Fibroblast of skin of scalp (primary cell): ENCODE measurements around the gene COL23A1.

Experiments
- DNase-seq: peaks from one replicate; pipeline ENCODE4 v3.0.0-alpha.2; 2013

COL23A1 gene

DNA sequence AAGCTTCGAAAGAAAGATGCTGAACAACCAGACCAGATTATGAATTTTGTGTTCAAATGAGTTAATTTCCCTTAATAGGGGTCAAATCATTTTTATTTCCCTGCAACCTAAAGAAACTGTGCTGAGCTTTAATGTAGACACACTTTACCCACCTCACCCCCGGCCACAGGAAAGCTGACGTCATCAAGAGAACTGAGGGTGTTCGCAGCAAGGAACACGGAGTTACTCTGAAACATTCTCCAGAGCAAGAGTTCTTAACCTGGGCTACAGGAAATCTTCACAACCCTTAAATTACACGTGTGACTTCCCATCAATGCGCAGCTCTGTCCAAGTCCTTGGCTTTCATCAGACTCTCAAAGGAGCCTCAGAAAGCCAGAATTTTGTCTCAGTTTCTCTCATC is 116.3 kb downstream of the COL23A1 start:
- DNase-seq = no peak

DNA sequence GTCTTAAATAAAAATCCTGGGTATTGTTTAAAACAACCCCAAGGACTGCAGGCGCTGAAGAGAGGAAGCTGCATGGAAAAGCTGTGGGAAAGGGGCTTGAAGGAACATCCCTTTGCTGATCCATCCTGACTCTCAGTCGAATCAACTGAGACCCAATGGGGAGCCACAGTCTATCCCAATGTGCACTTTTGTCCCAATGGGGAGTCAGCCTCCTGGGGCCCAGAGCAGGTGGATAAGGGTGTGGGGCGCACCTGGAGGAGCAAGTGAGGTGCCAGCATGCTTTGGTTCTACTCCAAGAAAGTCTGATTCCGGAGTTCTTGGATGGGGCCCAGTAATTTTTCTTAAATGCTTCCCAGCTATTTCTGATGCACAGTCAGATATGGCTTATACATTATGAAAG is 118.1 kb downstream of the COL23A1 start:
- no peak for DNase-seq

DNA sequence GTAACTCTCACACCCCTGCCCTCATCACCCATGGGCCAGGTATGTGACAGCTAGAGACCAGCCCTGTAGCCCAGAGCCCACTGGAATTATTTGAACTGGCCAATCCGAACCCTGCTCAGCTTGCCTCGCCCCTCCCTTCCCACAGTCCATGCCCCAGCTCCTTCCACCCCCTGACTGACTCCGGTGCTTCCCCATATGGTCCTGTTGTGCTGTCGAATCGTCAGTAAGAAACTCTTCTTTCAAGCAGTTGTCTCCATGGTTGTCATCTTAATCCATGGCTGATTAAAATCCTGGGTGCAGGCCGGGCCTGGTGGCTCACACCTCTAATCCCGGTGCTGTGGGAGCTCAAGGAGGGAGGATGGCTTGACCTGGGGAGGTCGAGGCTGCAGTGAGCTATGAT is 118.5 kb downstream of the COL23A1 start:
- DNase-seq = no peak

DNA sequence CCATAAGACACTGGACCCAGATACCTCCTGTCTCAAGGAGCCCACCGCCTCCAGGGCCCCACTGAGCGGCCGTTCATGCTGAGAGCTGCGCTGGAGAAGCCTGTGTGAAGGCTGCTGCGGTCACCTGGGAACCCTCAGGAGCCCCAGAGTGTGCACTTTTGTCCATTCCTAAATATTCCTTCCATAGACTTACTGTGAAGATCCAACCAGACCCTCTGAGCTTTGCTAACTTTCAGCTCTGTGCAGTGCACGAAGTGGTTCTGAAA is 119.5 kb downstream of the COL23A1 start:
- DNase-seq = no peak

DNA sequence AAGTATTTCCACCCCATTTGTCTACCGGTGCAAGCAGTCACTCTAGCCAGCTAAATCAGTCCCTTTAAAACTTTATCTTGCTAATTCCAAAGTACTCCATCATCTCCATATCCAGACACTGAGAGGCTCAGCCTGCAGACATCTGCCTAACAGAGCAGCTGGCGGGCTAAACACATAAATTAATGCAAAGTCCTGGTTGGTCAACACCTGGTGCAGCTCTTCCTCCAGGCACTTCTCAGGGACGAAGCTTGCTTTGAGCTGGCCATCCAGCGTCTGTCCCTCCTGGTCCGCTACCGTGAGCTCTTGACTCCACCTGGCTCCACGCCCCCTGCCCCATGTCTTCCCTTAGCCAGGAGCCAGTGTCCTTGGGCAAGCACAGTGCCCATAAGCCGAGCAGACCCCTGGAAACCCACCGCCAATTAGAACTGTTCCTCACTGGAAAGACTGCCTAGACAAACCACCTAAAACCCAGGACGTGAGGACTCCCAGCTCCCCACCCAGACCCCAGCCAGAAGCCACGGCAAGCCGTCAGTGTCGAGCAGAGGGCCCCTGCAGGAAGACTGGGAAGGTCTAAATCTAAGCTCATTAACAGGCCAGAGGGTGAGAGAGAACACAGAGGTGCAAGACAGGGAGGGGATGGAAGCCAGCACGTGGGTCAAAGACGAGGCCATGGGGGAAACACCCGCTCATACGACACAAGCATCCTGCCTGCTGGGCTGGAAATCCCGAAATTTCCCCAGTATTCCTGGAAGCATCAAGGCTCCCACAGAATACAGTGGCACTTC is 120.0 kb downstream of the COL23A1 start:
- DNase-seq = no peak

DNA sequence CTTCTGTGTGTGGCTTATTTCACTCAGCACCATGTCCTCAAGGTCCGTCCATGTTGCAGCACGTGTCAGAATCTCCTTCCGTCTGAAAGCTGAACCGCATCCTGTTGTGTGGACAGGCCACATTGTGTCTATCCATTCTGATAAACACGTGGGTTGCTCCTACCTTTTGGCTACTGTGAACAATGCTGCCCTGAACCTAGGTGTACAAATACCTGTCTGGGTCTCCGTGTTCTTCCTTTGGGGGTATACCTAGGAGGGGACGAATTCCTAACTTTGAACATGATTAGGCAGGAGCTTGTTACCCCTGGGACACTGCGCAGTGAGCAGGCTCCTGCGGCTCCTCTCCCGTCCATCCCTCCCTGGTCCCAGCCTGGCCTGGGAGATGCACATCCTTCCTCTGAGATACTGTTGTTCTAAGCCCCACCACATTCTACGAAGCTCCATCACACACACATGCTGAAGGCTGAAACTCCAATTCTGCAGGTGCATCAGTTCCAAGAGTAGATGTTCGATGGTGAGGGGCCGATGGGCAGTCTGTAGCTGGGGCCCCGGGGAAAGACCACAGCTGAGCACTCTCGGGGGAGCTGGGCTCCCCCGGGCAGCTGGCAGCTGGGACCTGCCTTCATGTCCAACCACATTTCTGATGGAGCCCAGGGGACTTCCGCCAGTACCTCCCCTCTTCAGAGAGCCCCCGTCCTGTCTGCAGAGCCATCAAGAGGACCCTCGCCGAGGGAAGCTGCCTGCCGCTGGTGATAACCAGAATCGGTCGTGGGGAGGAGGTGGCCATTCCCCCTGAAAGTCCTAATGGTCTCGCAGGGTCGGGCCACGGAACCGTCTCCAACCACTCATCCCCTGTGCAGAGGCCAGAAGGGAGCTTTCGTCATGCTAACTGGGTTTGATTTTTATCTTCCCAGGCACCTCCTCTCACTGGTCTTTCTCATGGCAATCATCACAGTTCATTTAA is 120.9 kb downstream of the COL23A1 start:
- DNase-seq = no peak

DNA sequence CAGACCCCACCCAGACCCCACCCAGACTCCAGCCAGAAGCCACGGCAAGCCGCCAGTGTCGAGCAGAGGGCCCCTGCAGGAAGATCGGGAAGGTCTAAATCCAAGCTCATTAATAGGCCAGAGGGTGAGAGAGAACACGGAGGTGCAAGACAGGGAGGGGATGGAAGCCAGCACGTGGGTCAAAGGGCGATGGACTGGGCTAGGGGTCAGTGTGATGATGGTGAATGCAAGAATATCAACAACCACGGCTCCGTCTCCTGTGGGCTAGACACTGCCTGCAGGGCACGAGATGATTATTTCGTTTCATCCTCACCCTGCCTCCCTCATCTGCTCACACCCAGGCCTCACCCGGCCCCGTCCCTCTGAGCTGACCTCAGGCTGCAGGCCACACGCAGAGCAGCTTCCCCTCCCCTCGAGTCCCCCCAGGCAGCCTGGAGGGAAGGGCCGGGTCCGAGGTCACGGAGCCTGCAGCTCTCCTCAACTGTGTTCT is 122.0 kb downstream of the COL23A1 start:
- DNase-seq = no peak

DNA sequence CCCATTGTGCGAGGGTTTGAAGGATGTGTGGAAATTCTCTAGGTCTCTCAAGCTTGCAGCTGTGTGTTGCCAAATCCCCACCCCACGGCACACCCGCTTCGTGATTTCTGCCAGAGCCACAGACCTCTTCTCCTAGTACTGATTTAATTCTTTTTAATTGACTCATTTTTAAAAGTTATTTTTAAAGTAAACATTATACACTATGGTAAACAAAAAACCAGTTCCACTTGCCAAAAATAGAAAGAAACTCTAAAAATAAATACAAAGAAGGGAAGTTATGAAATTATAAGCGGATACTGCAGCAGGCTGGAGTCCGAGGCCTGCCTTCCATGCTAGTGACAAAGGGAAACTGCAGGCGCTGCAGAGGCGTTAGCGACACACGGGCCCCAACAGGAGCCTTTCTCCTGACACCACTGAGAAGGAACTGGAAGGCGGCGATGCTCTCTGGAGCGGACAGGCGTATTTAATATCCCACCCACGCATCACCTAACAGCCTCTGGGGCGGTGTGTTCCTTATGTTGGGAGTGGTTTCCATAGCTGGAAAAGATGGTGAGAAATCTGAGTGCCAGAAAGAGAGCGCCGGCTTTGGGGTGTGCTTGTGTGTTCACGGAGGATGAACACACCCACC is 122.5 kb downstream of the COL23A1 start:
- DNase-seq = peak; percentile 51

DNA sequence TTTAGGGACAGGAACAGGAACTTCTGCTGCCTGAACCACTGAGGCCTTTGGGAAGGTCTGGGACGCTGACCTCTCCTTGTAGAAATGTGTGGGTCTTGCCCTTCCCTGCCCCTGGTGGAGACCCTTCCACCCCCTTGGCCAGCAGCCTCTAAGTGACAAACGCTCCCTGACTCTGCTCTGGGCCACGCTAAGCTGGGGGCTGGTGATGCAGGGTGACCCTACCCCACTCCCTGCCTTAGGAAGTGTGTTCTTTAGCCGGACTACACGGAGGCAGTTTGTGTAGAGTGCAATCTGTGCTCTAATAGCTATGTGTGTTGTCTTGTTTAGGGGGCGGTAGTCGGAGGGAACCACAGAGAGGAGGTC is 123.0 kb downstream of the COL23A1 start:
- DNase-seq = no peak

DNA sequence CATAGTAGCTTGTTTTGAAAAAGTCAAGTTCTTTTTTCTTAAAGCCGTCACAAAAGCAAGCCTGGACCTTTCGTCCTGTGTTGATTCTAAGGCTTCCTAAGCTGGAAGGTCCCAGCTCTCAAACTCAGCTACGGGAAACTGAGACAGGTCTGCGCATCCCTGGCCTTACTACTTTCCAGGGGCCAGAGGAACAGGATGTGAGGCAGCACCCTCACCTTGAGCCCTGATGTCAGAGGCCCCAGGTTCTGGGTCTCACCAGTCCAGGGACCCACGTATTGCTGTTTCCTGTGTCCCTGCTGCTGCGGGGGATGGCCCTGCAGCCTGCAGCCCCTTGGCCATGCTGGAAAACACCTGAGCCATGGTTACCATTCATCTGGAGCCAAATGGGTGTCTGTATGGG is 123.9 kb downstream of the COL23A1 start:
- no peak for DNase-seq

DNA sequence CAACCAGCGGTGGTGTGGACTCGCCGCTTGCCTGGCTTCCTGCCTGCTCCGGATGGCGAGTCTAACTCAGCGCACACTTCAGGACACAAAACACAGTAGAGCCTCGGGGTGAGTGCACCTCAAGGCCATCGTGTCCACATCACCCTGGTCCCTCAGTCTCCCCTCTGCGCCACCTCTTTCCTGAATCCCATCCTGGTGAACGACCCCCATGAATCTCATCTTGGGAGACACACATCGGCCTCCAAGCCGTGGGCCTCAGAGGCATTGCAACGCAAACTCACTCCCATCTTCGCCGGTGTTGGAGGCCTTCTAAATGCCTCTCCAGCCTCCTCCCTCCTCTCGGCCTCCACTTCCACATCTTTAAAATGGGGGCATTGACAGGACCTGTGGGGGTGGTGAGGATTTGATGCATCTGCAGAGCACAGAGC is 124.3 kb downstream of the COL23A1 start:
- DNase-seq = no peak

DNA sequence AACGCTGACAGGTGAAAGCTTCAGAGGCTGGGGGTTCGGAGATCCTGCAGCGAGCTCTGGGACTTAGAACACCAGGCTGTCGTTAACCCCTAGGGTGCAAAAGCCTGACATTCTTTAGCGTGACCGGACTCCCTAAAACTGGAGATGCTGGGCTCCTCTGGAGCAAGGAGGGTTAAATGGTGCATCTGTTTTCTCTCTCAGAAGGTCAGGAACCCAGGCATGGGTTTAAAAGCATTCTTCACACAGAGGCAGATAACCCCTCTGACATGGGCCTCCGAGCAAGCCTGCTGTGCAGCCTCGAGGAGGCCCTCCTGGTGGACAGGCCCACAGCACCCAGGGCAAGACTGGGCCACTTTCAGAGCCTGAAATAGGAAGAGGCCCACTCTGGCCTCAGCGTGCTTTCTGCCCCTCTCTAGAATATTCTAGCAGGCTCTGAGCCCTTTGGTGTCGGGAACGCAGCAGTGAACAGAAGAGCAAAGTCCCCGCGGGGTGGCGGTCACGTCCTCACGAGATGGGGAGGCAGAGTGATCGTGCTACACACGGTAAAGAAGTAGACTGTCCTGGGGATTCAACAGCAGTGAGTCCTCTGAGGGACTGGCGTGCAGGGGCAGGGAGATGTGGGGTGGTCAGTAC is 124.8 kb downstream of the COL23A1 start:
- DNase-seq = no peak

DNA sequence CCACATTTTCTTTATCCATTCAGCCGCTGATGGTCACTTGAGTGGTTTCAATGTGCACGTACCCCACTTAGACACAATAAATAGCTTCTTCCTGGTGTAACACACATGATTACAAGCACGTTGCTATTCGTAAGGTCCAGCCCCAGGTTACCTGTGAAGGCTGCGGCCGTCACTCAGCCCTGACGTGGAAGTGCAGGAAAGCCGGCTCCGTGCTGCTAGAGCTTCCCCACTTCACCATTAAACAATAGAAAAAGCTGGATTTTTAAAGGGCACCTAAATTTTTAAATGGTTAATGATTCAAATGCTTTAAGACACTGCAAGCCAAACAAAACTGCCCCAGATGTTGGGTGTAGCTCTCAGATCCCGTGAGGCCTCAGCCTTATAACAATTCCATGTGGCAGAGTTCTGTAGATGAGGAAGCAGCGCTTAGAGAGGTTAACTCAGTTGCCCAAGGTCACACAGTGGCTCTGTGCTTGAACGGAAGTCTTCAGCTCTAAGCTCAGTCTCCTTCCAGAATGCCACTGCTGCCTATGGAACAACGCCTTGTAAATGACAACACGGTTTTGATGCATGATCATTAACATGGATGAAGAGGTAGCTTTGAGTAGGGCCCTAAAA is 125.7 kb downstream of the COL23A1 start:
- DNase-seq = no peak

DNA sequence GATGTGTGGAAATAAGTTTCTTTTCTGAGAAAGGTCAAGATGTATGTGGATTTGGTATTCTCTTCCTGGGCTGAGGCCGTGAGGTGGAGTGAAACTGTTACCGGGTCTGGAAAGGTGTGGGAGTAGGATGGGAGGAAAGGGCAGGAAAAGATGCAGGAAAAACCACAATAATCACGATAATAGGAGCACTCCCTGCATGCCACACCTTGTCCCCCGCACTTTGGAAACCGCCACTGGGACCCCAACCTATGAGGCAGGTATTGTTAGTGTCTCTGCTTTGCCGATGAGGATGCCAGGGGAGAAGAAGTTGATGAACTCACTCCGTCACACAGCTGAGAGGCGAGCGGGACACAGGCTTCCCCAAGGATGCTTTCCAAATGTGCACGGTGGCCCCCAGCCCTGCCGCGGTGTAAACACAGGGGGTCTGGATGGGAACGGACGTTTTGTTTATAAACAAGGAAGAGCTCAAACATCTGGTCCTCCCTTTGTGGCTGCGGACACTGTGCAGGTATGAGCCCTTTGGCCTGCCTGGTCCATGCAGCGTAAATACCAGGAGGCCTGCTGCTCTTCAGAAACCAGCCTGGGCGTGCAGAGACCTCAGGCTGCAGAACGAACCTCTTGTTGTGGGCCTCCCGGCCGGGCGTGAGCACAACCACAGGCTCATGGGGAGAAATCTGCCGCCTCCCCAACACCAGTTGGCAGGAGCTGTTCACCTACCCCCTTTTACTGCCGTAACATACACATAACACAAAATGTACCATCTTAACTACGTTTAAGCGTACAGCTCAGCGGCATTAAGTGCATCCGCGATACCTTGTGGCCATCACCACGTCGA is 126.7 kb downstream of the COL23A1 start:
- DNase-seq = no peak

DNA sequence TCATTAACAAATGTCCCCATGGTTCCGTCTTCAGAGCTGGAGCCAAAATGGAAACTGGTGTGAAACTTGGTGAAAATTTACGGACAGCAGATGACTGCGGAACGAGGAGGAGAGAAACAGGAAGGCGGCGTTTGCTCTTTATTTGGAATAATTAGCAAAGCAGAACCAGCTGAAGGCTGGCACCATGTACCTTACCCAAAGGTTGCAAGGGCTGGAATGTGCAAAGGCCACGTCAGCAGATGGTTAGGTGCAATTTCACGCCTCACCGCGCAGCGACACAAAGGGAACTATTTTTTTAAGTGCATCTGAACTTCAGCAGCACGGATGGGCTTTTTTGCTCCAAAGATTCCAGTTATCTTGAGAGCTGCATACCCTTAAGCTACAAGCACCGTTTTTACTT is 127.4 kb downstream of the COL23A1 start:
- DNase-seq = peak; percentile 37

DNA sequence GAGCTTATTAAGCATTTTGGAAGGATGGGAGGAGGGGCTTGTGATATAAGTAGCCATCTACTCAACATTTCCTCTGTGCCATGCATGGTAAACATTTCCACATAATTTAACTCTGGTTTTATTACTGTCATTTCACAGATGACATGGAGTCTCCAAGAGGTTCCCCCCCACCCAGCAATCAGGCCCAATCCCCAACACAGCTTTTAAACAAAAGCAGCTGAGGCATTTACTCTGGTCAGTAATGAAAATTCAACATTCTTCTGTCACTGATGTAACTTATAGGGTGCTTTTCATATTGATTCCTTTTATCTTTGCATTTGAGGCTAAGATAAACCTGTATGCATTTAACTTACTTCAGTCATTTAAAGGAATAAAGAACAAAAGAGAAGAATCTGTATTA is 128.1 kb downstream of the COL23A1 start:
- peak; percentile 63 for DNase-seq

DNA sequence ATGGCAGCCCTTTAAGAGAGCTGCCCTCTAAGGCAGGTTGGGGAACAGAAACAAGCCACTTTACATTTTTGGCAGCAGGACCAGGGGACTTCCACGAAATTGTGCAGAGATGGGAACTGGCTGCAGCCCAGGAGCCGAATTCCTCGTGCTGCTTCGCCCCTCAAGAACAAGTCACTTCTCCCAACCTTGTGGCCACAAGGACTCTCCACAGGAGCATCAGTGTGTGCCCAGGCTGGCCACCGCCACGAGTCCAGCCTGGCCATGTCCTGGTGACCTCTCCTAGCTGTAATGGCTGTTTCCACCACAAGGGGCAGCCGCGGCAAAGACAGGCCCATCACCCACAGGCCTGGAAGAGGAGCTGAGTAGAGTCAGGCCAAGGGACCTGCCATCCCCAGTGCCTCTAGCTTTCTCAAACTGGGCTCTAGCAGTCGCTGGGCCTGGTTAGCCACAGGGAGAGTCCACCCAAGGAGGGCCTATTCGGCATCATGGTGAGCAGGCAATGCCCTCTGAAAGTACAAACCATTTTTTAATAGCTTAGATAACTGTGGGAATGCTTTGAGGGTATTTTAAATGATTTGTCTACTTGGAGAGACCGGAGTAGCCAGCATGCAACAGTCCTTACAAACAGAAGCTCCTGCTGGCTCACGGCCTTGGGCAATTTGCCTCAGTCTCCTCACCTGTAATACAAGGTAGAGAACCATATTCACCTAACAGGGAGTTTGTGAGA is 129.0 kb downstream of the COL23A1 start:
- DNase-seq = peak; percentile 46

DNA sequence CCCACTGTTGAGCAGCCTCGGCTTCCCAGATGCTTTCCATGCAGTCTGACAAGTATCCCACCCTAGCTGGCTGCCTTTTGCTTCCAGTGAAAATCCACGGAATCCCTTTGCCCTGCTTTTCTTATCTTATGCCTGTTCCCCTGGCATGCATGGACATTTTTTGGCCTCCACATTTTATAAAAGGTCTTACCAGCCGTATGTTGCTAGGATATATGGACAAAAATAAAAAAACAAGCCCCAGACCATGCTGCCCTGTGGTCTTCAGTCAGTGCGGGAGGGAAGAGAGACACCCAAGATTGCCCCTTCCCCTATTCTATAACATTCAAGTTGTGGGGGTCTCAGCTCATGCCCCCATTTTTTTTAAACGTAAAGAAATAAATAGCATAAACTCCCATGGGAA is 129.6 kb downstream of the COL23A1 start:
- no peak for DNase-seq

DNA sequence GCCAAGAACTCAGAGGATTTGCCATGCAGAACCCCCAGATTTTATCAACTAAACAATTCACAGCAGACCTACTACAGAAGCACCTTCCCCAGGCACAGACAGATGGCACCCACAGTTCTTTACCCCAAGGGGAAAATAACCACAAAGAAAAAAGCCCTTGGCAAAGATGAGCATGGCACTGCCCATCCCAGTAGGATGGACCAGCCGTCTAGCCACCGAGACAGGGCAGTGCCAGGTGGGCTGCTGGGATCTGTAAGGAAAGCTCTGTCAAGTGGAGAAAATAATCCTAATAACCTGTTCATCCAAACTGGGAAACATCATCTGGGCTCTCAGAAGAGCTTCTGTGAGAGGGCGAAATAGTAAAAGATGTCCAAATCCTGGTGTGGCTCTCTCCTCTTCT is 130.0 kb downstream of the COL23A1 start:
- DNase-seq = no peak

DNA sequence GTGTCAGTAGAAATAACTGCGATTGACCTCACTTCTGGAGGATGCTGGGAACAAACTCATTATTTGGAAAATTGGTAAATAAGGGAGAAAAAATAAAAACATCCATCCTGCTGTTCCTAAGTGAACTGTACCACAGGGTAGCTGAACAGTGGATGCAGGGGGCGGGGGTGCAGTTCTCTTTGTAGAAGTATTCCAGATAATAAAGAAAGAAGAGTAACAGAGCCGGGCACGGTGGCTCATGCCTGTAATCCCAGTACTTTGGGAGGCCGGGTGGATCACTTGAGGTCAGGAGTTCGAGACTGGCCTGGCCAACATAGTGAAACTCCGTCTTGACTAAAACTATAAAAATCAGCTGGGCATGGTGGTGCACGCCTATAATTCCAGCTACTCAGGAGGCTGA is 132.1 kb downstream of the COL23A1 start:
- DNase-seq = no peak

DNA sequence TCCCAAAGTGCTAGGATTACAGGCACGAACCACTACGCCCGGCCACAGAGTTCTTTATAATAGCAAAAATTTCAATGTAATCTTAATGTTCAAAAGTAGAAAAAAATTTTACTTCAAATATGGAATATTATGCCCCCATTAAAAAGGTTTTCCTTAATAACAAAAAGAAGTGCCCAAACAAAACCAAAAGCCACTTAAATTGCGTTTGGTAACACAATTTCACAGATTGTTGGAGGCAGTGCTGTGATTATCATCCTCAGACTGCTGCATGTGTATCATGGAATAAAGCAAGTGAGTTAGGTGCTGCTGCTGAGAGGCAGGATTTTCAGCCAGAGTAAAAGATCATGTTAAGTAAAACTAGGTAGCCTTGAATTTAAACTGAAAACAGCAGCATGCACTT is 132.7 kb downstream of the COL23A1 start:
- DNase-seq = no peak
